Stomach (tissue), 9 donors: Measurements from ENCODE around the gene USP21. TPM values are rescaled to one million over a fixed set of nuclear protein-coding genes. Genes with fewer than 3 reads are reported as not detected.

Experiments used
- DNase-seq, 2 donors: peaks; one replicate each; pipeline versions ENCODE4 v3.0.0 to v3.0.0-alpha.2; 2013 to 2019
- H3K27ac ChIP-seq, 5 donors: fragments of 200-600 bp in 4 of 5; sonication (generic) in 4 of 5; one replicate each; pipeline ENCODE4 v1.5.1; 2013 to 2019; ENCODE audit warnings: mild to moderate bottlenecking in 1 of 5, moderate library complexity in 1 of 5
- H3K27me3 ChIP-seq, 3 donors: fragments of 200-600 bp; sonication (generic); one replicate each; pipeline ENCODE4 v1.5.1; 2017 to 2019; ENCODE audit warnings: mixed run types in 1 of 3
- H3K36me3 ChIP-seq, 4 donors: fragments of 200-600 bp; sonication (generic); 1 replicate in 3 of 4; 2 replicates in 1 of 4; pipeline ENCODE4 v1.5.1; 2016 to 2019
- H3K4me1 ChIP-seq, 4 donors: fragments of 200-600 bp; sonication (generic); one replicate each; pipeline ENCODE4 v1.5.1; 2016 to 2019
- H3K4me3 ChIP-seq, 4 donors: fragments of 200-600 bp; sonication (generic) in 3 of 4; one replicate each; pipeline ENCODE4 v1.5.1; 2016 to 2019; ENCODE audit warnings: mild to moderate bottlenecking in 1 of 4
- H3K9me3 ChIP-seq, 4 donors: fragments of 200-600 bp; sonication (generic); one replicate each; pipeline ENCODE4 v1.5.1; 2016 to 2019
- CTCF ChIP-seq, 7 experiments: fragments of 450-650 bp in 4 of 7; fragments of 200-600 bp in 3 of 7; sonication (generic) in 3 of 7; IDR thresholded peaks; one replicate each; pipeline ENCODE4 v1.5.1; 2016 to 2019; ENCODE audit warnings: antibody characterized with exemption in 7 of 7, control low read depth in 2 of 7, mild to moderate bottlenecking in 1 of 7
- EP300 ChIP-seq: sonication (generic); formaldehyde crosslinking; IDR thresholded peaks from one replicate; pipeline ENCODE4 v1.6.1; 2017; ENCODE audit warnings: antibody characterized with exemption
- POLR2A ChIP-seq, 4 donors: fragments of 450-650 bp; IDR thresholded peaks; one replicate each; pipeline ENCODE4 v1.6.1; 2016; ENCODE audit warnings: antibody characterized with exemption in 4 of 4, control low read depth in 2 of 4, mild to moderate bottlenecking in 1 of 4, moderate library complexity in 1 of 4
- POLR2AphosphoS5 ChIP-seq, 3 donors: sonication (generic); formaldehyde crosslinking; IDR thresholded peaks; one replicate each; pipeline ENCODE4 v1.6.1; 2016; ENCODE audit warnings: antibody characterized with exemption in 3 of 3
- WGBS, 5 donors: extraction: QIAGEN DNeasy Blood & Tissue Kit in 3 of 5; methylation state at CpG; one replicate each; pipeline versions ENCODE4 v1.1.5 to v1.1.7; 2013 to 2018; 5-methylcytosine and 5-hydroxymethylcytosine counted together
- intact Hi-C: fragments of 100-400 bp; cut with DNase I; formaldehyde crosslinking; loops from one replicate; pipeline ENCODE4 v1.15.1; 2023; ENCODE audit warnings: low total_unique reads
- polyA plus RNA-seq, 3 donors: library from polyadenylated mRNA; stranded (reverse); fragments of 200-250 nt; gene quantifications; one replicate each; pipeline ENCODE4 v1.2.3, GENCODE V29; 2013
- total RNA-seq, 5 donors: library from RNA; depleted of rRNA; stranded (reverse); fragments of >200 nt; gene quantifications; one replicate each; pipeline versions ENCODE4 v1.1.0 to v1.2.3, GENCODE V29; 2014 to 2016
- donor health status: healthy with polysubstance abuse.
- donor health status: Bipolar disorder and iron deficiency.
- donor health status: healthy.

USP21 gene
- total and polyA plus RNA-seq, 8 donors: 13.6 to 35.3 (median 19.9) TPM

GRCh38 chr1:161153682-161154337, 5.5 kb upstream of the USP21 start, which contains the start of gene UFC1:
Gene UFC1 (plus strand): TSS chr1:161153978. CDS start chr1:161153998, 20 bp downstream.
- peak; percentile 80 to 96 for DNase-seq
- peak within 1 kb of the TSS; percentile 72 to 77 (median 74) for H3K4me3 ChIP-seq
- H3K27me3 ChIP-seq: no peaks in the 10 kb centered on the region
- H3K36me3 ChIP-seq: peaks cover 5 to 21% (median 19%) of the 10 kb centered on the region in 4 donors
- intact Hi-C loops: no loop called here
- TF ChIP-seq EP300: no peak
- peak in 1 of 7 experiments; percentile 8 for TF ChIP-seq CTCF (IDR thresholded peaks at IDR 0.05)
- TF ChIP-seq POLR2AphosphoS5 (IDR thresholded peaks at IDR 0.05): peak in 2 of 3 donors; percentile 53 to 82
- 0 to 1% (median 0%) methylated on average over 33 of the region's 33 CpGs for WGBS, 5 donors
- H3K4me1 ChIP-seq: peaks cover 16 to 34% (median 24%) of the 10 kb centered on the region in 4 donors
- no peaks in the 10 kb centered on the region for H3K9me3 ChIP-seq
- H3K27ac ChIP-seq: peak within 1 kb of the TSS; percentile 93 to 99 (median 96)

GRCh38 chr1:161157867-161158266, 1.4 kb upstream of the USP21 start:
- no peak for TF ChIP-seq POLR2AphosphoS5 (IDR thresholded peaks at IDR 0.05)
- no peak for TF ChIP-seq CTCF (IDR thresholded peaks at IDR 0.05)
- TF ChIP-seq POLR2A (IDR thresholded peaks at IDR 0.05): no peak
- no peak for TF ChIP-seq EP300
- Histone ChIP-seq H3K4me1 (peaks cover 37 to 65% (median 54%) of the 10 kb centered on the region in 4 donors), H3K4me3 (no peak overlapping the region), H3K27me3 (no peaks in the 10 kb centered on the region), H3K9me3 (no peaks in the 10 kb centered on the region), H3K36me3 (peaks cover 9 to 45% (median 38%) of the 10 kb centered on the region in 4 donors), H3K27ac (no peak overlapping the region)
- WGBS, 5 donors: 84 to 100% (median 95%) methylated on average over 1 of the region's 1 CpG
- no peak for DNase-seq
- intact Hi-C loops: no loop called here

DNA sequence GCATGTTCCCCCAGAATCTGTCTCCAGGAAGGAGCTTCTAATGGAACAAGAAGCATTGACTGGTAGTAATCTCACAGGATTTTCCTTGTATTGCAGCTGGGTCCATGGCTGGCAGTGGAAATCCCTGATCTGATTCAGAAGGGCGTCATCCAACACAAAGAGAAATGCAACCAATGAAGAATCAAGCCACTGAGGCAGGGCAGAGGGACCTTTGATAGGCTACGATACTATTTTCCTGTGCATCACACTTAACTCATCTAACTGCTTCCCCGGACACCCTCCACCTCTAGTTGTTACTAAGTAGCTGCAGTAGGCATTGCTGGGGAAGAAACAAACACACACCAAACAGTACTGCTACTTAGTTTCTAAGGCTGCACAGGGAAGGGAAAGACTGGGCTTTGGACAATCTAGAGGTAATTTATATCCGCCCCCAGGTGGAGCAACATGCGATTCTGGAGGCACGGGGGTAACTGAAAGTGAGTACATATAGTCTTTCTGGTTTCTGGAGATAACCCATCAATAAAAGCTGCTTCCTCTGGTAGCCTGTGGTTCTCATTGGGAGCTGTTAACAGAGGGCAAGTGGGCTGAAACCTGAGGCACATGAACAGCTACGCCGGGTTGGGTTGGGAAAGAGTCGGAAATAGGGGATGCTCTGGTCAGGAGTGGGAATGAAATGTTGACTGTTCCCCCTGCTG, 837 bp upstream of the USP21 start:
- intact Hi-C loops: no loop called here
- DNase-seq: no peak
- H3K4me3 ChIP-seq: peak overlapping the region; percentile 69 to 99 (median 93)
- H3K27ac ChIP-seq: peak overlapping the region; percentile 87 to 93 (median 90)
- peaks cover 9 to 51% (median 44%) of the 10 kb centered on the region in 4 donors for H3K36me3 ChIP-seq
- peaks cover 37 to 62% (median 53%) of the 10 kb centered on the region in 4 donors for H3K4me1 ChIP-seq
- 55 to 68% (median 60%) methylated on average over 9 of the region's 9 CpGs for WGBS, 5 donors
- TF ChIP-seq EP300 (no peak), CTCF (IDR thresholded peaks at IDR 0.05) (no peak), POLR2AphosphoS5 (IDR thresholded peaks at IDR 0.05) (no peak), POLR2A (IDR thresholded peaks at IDR 0.05) (no peak)
- H3K27me3 ChIP-seq: no peaks in the 10 kb centered on the region
- no peaks in the 10 kb centered on the region for H3K9me3 ChIP-seq

GRCh38 chr1:161159913-161160243, 578 bp downstream of the USP21 start:
- Histone ChIP-seq H3K4me3 (peak overlapping the region; percentile 69 to 99 (median 93)), H3K4me1 (peaks cover 30 to 59% (median 48%) of the 10 kb centered on the region in 4 donors), H3K27ac (peak overlapping the region; percentile 87 to 93 (median 90)), H3K27me3 (no peaks in the 10 kb centered on the region), H3K9me3 (no peaks in the 10 kb centered on the region), H3K36me3 (peaks cover 9 to 65% (median 59%) of the 10 kb centered on the region in 4 donors)
- TF ChIP-seq CTCF (IDR thresholded peaks at IDR 0.05): no peak
- TF ChIP-seq POLR2A (IDR thresholded peaks at IDR 0.05): no peak
- 3 to 6% (median 6%) methylated on average over 11 of the region's 11 CpGs for WGBS, 5 donors
- intact Hi-C loops: no loop called here
- no peak for DNase-seq
